Heart right ventricle (tissue), 16 donors: ENCODE measurements around the gene RNF175. TPM values are rescaled to one million over a fixed set of nuclear protein-coding genes. Genes with fewer than 3 reads are reported as not detected.

ENCODE experiments used
- ATAC-seq, 8 donors: fragments of 200-7000 bp; cut with Tn5 transposase; one replicate each; pipeline ENCODE4 v1.9.1; 2020; ENCODE audit warnings: mild to moderate bottlenecking in 8 of 8, moderate library complexity in 8 of 8, moderate number of reproducible peaks in 1 of 8
- DNase-seq, 2 donors: peaks; one replicate each; pipeline ENCODE4 v3.0.0-alpha.2; 2020
- H3K27ac ChIP-seq, 10 donors: fragments of 200-600 bp; sonication (generic) in 2 of 10; one replicate each; pipeline versions ENCODE4 v1.5.0 to v1.8.0; 2020 to 2022; ENCODE audit warnings: mild to moderate bottlenecking in 3 of 10
- H3K27me3 ChIP-seq, 7 donors: fragments of 200-600 bp; one replicate each; pipeline ENCODE4 v1.8.0; 2021 to 2022; ENCODE audit warnings: mild to moderate bottlenecking in 2 of 7
- H3K36me3 ChIP-seq, 9 donors: fragments of 200-600 bp; sonication (generic) in 1 of 9; one replicate each; pipeline versions ENCODE4 v1.5.0 to v1.8.0; 2020 to 2022; ENCODE audit warnings: mild to moderate bottlenecking in 2 of 9
- H3K4me1 ChIP-seq, 9 donors: fragments of 200-600 bp; sonication (generic) in 1 of 9; one replicate each; pipeline versions ENCODE4 v1.5.0 to v1.8.0; 2020 to 2022; ENCODE audit warnings: mild to moderate bottlenecking in 4 of 9
- H3K4me3 ChIP-seq, 10 donors: fragments of 200-600 bp; sonication (generic) in 2 of 10; one replicate each; pipeline versions ENCODE4 v1.5.0 to v1.8.0; 2020 to 2022; ENCODE audit warnings: mild to moderate bottlenecking in 7 of 10, moderate library complexity in 2 of 10
- H3K9me3 ChIP-seq, 11 donors: fragments of 200-600 bp in 10 of 11; sonication (generic) in 2 of 11; one replicate each; pipeline versions ENCODE4 v1.5.0 to v1.8.0; 2013 to 2022; ENCODE audit warnings: mild to moderate bottlenecking in 2 of 11, control low read depth in 1 of 11, moderate library complexity in 1 of 11
- CTCF ChIP-seq, 9 donors: fragments of 200-600 bp; sonication (generic) in 2 of 9; IDR thresholded peaks; one replicate each; pipeline versions ENCODE4 v1.5.0 to v1.8.0; 2021 to 2022; ENCODE audit warnings: antibody characterized with exemption in 9 of 9, mild to moderate bottlenecking in 5 of 9, moderate library complexity in 1 of 9
- WGBS, 2 donors: extraction: QIAGEN DNeasy Blood & Tissue Kit; methylation state at CpG; one replicate each; pipeline ENCODE4 v1.1.7; 2013; ENCODE audit warnings: inconsistent platforms in 1 of 2; 5-methylcytosine and 5-hydroxymethylcytosine counted together
- intact Hi-C, 10 donors: fragments of 100-400 bp; cut with DNase I; formaldehyde crosslinking; loops; one replicate each; pipeline versions ENCODE4 v1.11.1 to v1.14.2; 2022
- polyA plus RNA-seq, 2 donors: library from polyadenylated mRNA; stranded (reverse); fragments of 200-250 nt; gene quantifications; one replicate each; pipeline ENCODE4 v1.2.3, GENCODE V29; 2013
- total RNA-seq, 10 donors: library from RNA; stranded (reverse); fragmentation: NEBNext Ultra II Directional in 3 of 10; extraction: Animal tissue kit (Norgen Biotek cat#: 25700) in 3 of 10; gene quantifications; one replicate each; pipeline versions ENCODE4 v1.2.1 to v1.2.4, GENCODE V29; 2021 to 2023
- donor health status: Arrhythmogenic right ventricular cardiomyopathy.
- donor health status: ischemic (EF 13 %, LVEDD 7.1; RV severe dilation, severe dysfunction).
- donor health status: healthy with polysubstance abuse.
- donor health status: DM: no; HTN: yes; CAD: no.
- donor health status: DM: no; HTN: no; CAD: no.
- donor health status: ischemic (EF 25% LVEDD 6.9; RV normal size, moderate dysfunction).
- donor health status: ischemic (EF 25% LVEDD 5.7; RV mildly dilated, moderate dysfunction).
- donor health status: healthy.
- donor health status: DM: yes; HTN: yes; CAD: no.
- donor health status: Ischemic cardiomyopathy.
- donor health status: ischemic (EF 35%, LVEDD 5.7; RV mildly dilated, moderate dysfunction).
- donor health status: nonischemic (EF 11% LVEDD 7.7; RV severe dilation, severe dysfunction).
- donor health status: DM: yes; HTN: yes; CAD: no.
- donor health status: PGD.
- donor health status: ischemic (EF 29% LVEDD 5.4; RV normal size, mild dysfunction).
- donor health status: nonischemic (EF 23%, LVEDD 6.1; RV moderate dilation, normal function).

Gene RNF175
- total and polyA plus RNA-seq, 12 donors = 0.13 to 1.3 (median 0.50) TPM; not detected in 2

- WGBS, 2 donors = 82 to 84% methylated on average over 2 of the region's 2 CpGs
- intact Hi-C loops = no loop called here
- no peak for DNase-seq
- no peak for ATAC-seq
- Histone ChIP-seq H3K27me3 (peaks cover 0 to 9% (median 0%) of the 10 kb centered on the region in 7 donors), H3K4me1 (peaks cover 0 to 19% (median 0%) of the 10 kb centered on the region in 9 donors), H3K36me3 (peaks cover 0 to 15% (median 0%) of the 10 kb centered on the region in 9 donors), H3K9me3 (no peaks in the 10 kb centered on the region), H3K27ac (no peak overlapping the region), H3K4me3 (no peak overlapping the region)
- TF ChIP-seq CTCF (IDR thresholded peaks at IDR 0.05) = no peak
These were observed 53.9 kb downstream of the RNF175 start for GRCh38 chr4:153705743-153706468.

GRCh38 chr4:153704522-153704921 lies 55.3 kb downstream of the RNF175 start:
- WGBS, 2 donors = 92% methylated on average over 7 of the region's 7 CpGs
- H3K36me3 ChIP-seq = peaks cover 0 to 19% (median 0%) of the 10 kb centered on the region in 9 donors
- H3K4me1 ChIP-seq = peaks cover 0 to 19% (median 0%) of the 10 kb centered on the region in 9 donors
- intact Hi-C loops = no loop called here
- H3K27ac ChIP-seq = no peak overlapping the region
- no peak for TF ChIP-seq CTCF (IDR thresholded peaks at IDR 0.05)
- DNase-seq (no peak), ATAC-seq (no peak)
- peaks cover 0 to 15% (median 0%) of the 10 kb centered on the region in 7 donors for H3K27me3 ChIP-seq
- H3K4me3 ChIP-seq = no peak overlapping the region
- no peaks in the 10 kb centered on the region for H3K9me3 ChIP-seq

- Histone ChIP-seq H3K27ac (peak overlapping the region in 5 of 10 donors; percentile 53 to 94 (median 60)), H3K27me3 (peaks cover 0 to 34% (median 23%) of the 10 kb centered on the region in 7 donors), H3K4me1 (peaks cover 3 to 23% (median 14%) of the 10 kb centered on the region in 9 donors), H3K36me3 (peaks cover 0 to 27% (median 0%) of the 10 kb centered on the region in 9 donors), H3K4me3 (peak overlapping the region; percentile 56 to 83 (median 65)), H3K9me3 (peaks cover 0 to 25% (median 13%) of the 10 kb centered on the region in 11 donors)
- ATAC-seq (no peak), DNase-seq (no peak)
- intact Hi-C loops = no loop called here
- 11 to 15% methylated on average over 9 of the region's 9 CpGs for WGBS, 2 donors
- TF ChIP-seq CTCF (IDR thresholded peaks at IDR 0.05) = no peak
These were observed 74.9 kb downstream of the RNF175 start for GRCh38 chr4:153684971-153685371.

- peak within 1 kb of the TSS in 7 of 10 donors; percentile 31 to 94 (median 59) for H3K27ac ChIP-seq
- peaks cover 0 to 21% (median 0%) of the 10 kb centered on the region in 9 donors for H3K36me3 ChIP-seq
- H3K27me3 ChIP-seq = peaks cover 0 to 34% (median 23%) of the 10 kb centered on the region in 7 donors
- peak; percentile 75 to 95 (median 92) for ATAC-seq
- H3K4me1 ChIP-seq = peaks cover 3 to 23% (median 14%) of the 10 kb centered on the region in 9 donors
- no peak for TF ChIP-seq CTCF (IDR thresholded peaks at IDR 0.05)
- peaks cover 0 to 20% (median 11%) of the 10 kb centered on the region in 11 donors for H3K9me3 ChIP-seq
- peak within 1 kb of the TSS; percentile 56 to 83 (median 65) for H3K4me3 ChIP-seq
- 0% methylated on average over 68 to 75 of the region's 75 CpGs for WGBS, 2 donors
- peak; percentile 47 to 69 for DNase-seq
- intact Hi-C loops = no loop called here
These were observed 75.4 kb downstream of the RNF175 start, which contains the start of gene TLR2 for GRCh38 chr4:153684182-153684970. TLR2 (plus strand) TSS chr4:153684280; CDS start chr4:153702908, 18,628 bp downstream.
